K562 (cell line): Measurements from ENCODE around the gene RELL1. TPM values are rescaled to one million over a fixed set of nuclear protein-coding genes. Genes with fewer than 3 reads are reported as not detected.
A peak's percentile ranks its signal among the peaks of the same experiment; 100 is the strongest.

Experiments used
- ATAC-seq: fragments of 200-7000 bp; cut with Tn5 transposase; 3 replicates; pipeline ENCODE4 v1.9.1; 2020; ENCODE audit warnings: moderate library complexity
- BruUV-seq: library from RNA; stranded (reverse); fragments of 400-500 nt; replicated peaks from 2 replicates; lab custom pipeline; 2021; lab: Mats Ljungman, UMichigan
- CTCF ChIA-PET: fragments of 300-600 bp; formaldehyde crosslinking; extraction: SDS; loops from one replicate; lab custom pipeline; 2021; ENCODE audit warnings: low intra/inter-chr PET ratio; lab: Yijun Ruan, JAX
- POLR2A ChIA-PET: fragments of 300-600, 350-650 bp; sonication (Branson Sonifier 250); formaldehyde crosslinking; extraction: SDS; loops from one replicate; lab custom pipeline; 2021; ENCODE audit warnings: antibody characterized with exemption, inconsistent platforms; lab: Yijun Ruan, JAX
- DNase-seq, 4 experiments: peaks; one replicate each; pipeline versions ENCODE4 v3.0.0 to v3.0.0-alpha.2; 2011 to 2018; ENCODE audit warnings: low spot score in 3 of 4, mixed read lengths in 3 of 4; ENCODE audit errors: extremely low read depth in 1 of 4
- FAIRE-seq: peaks from 2 replicates; lab custom pipeline; 2011; peaks lifted over from hg19 to GRCh38; lab: Jason Lieb, UNC
- H2AFZ ChIP-seq: 2 replicates; pipeline ENCODE4 v1.6.0; 2011; ENCODE audit warnings: low read depth, low read length, control low read depth, inconsistent platforms
- H3K27ac ChIP-seq: fragments of 200-600 bp; 3 replicates; pipeline ENCODE4 v1.8.0; 2011; ENCODE audit warnings: low read depth, mild to moderate bottlenecking, control low read depth, inconsistent platforms, low read length, moderate library complexity, mixed read lengths; ENCODE audit errors: extremely low read depth
- H3K27me3 ChIP-seq, 2 experiments: fragments of 300-600 bp in 1 of 2; 2 replicates in 1 of 2; 3 replicates in 1 of 2; pipeline versions ENCODE4 v1.6.0 to v1.8.0; 2011; ENCODE audit warnings: inconsistent platforms in 2 of 2, low read length in 2 of 2, mild to moderate bottlenecking in 1 of 2, mixed read lengths in 1 of 2, moderate library complexity in 1 of 2; ENCODE audit not compliant: control insufficient read depth in 2 of 2, insufficient read depth in 2 of 2
- H3K36me3 ChIP-seq: fragments of 300-600 bp; 3 replicates; pipeline ENCODE4 v1.8.0; 2011; ENCODE audit warnings: mild to moderate bottlenecking, low read length, inconsistent platforms; ENCODE audit not compliant: control insufficient read depth, insufficient read depth
- H3K4me1 ChIP-seq, 2 experiments: fragments of 200-600 bp in 1 of 2; replicated peaks in 1 of 2; 2 replicates in 1 of 2; 3 replicates in 1 of 2; pipeline versions ENCODE4 v1.5.1 to v1.8.0; 2011; ENCODE audit warnings: inconsistent platforms in 2 of 2, low read length in 2 of 2, mild to moderate bottlenecking in 1 of 2, mixed read lengths in 1 of 2, moderate library complexity in 1 of 2; ENCODE audit not compliant: control insufficient read depth in 2 of 2, insufficient read depth in 2 of 2
- H3K4me2 ChIP-seq: 2 replicates; pipeline ENCODE4 v1.6.1; 2011; ENCODE audit warnings: low read length, control low read depth, inconsistent platforms, mixed read lengths; ENCODE audit not compliant: insufficient read depth
- H3K4me3 ChIP-seq: fragments of 200-600 bp; sonication (generic), shearing (Covaris generic); 2 replicates; pipeline ENCODE4 v1.5.1; 2016; ENCODE audit warnings: control low read depth, inconsistent platforms
- H3K79me2 ChIP-seq: fragments of 200-600 bp; 3 replicates; pipeline ENCODE4 v1.8.0; 2011; ENCODE audit warnings: low read length, inconsistent platforms; ENCODE audit not compliant: control insufficient read depth, insufficient read depth
- H3K9ac ChIP-seq, 2 experiments: 2 replicates each; pipeline versions ENCODE4 v1.6.0 to v1.6.1; 2011; ENCODE audit warnings: low read depth in 2 of 2, low read length in 2 of 2, control low read depth in 1 of 2, inconsistent platforms in 1 of 2, mild to moderate bottlenecking in 1 of 2, mixed read lengths in 1 of 2; ENCODE audit not compliant: insufficient read depth in 1 of 2
- H3K9me1 ChIP-seq: one replicate; pipeline ENCODE4 v1.6.0; 2011; ENCODE audit warnings: inconsistent platforms, mild to moderate bottlenecking, low read length, moderate library complexity; ENCODE audit not compliant: control insufficient read depth, insufficient read depth
- H3K9me3 ChIP-seq: replicated peaks from 2 replicates; pipeline ENCODE4 v1.5.1; 2011; ENCODE audit warnings: low read depth, low read length, inconsistent platforms; ENCODE audit not compliant: control insufficient read depth, insufficient read depth
- H4K20me1 ChIP-seq: replicated peaks from 2 replicates; pipeline ENCODE4 v1.6.1; 2011; ENCODE audit warnings: low read length, inconsistent platforms, mixed read lengths; ENCODE audit not compliant: control insufficient read depth, insufficient read depth
- ARID1B ChIP-seq: fragments of 450-650 bp; IDR thresholded peaks from 2 replicates; pipeline ENCODE4 v1.6.1; 2016; ENCODE audit warnings: antibody characterized with exemption, mild to moderate bottlenecking, inconsistent platforms
- MEF2A ChIP-seq: IDR thresholded peaks from 2 replicates; pipeline ENCODE4 v1.6.1; 2011; ENCODE audit warnings: low read depth, mild to moderate bottlenecking, low read length, moderate library complexity; ENCODE audit not compliant: control insufficient read depth
- RCOR1 ChIP-seq, 2 experiments: IDR thresholded peaks; 2 replicates each; pipeline ENCODE4 v1.6.1; 2012; ENCODE audit warnings: low read depth in 2 of 2, low read length in 2 of 2, borderline replicate concordance in 1 of 2, improper control_type of control experiment in 1 of 2
- SMAD4 ChIP-seq: fragments of 250-450 bp; sonication (Bioruptor Pico); conservative IDR thresholded peaks from 2 replicates; pipeline ENCODE4 v1.8.0; 2021; ENCODE audit warnings: inconsistent platforms, mild to moderate bottlenecking, moderate library complexity
- TBL1XR1 ChIP-seq, 2 experiments: IDR thresholded peaks; 2 replicates each; pipeline ENCODE4 v1.6.1; 2012; ENCODE audit warnings: improper control_type of control experiment in 2 of 2, low read length in 2 of 2, mild to moderate bottlenecking in 1 of 2
- TCF3 ChIP-seq: sonication (generic); formaldehyde crosslinking; IDR thresholded peaks from 2 replicates; pipeline ENCODE4 v1.4.0; 2020; ENCODE audit warnings: mild to moderate bottlenecking, missing genetic modification reagents
- TEAD1 ChIP-seq, 2 experiments: fragments of 450-650 bp in 1 of 2; sonication (generic) in 1 of 2; formaldehyde crosslinking; IDR thresholded peaks; 2 replicates each; pipeline versions ENCODE4 v1.4.0 to v1.8.0; 2020 to 2022; ENCODE audit warnings: mild to moderate bottlenecking in 2 of 2, missing genetic modification reagents in 1 of 2
- WHSC1 ChIP-seq: IDR thresholded peaks from one replicate; pipeline ENCODE4 v1.6.1; 2012; ENCODE audit warnings: low read length, control low read depth, inconsistent platforms
- ZNF41 ChIP-seq: fragments of 250-450 bp; sonication (Bioruptor Pico); conservative IDR thresholded peaks from 2 replicates; pipeline ENCODE4 v1.4.0; 2020; ENCODE audit warnings: mild to moderate bottlenecking
- WGBS: fragments of 100-300 bp; shearing (Covaris generic); methylation state at CpG from one replicate; pipeline ENCODE4 v1.1.6; 2016; ENCODE audit warnings: low coverage, mixed read lengths; ENCODE audit not compliant: insufficient coverage; ENCODE audit errors: missing lambda C conversion rate; 5-methylcytosine and 5-hydroxymethylcytosine counted together
- in situ Hi-C: fragments of 300-500 bp; cut with MboI; formaldehyde crosslinking; loops from 4 replicates; pipeline ENCODE4 v1.15.0; 2018; ENCODE audit warnings: inconsistent platforms, mixed read lengths
- intact Hi-C: fragments of 100-400 bp; cut with micrococcal nuclease; formaldehyde crosslinking; loops from 2 replicates; pipeline ENCODE4 v1.14.2; 2022
- polyA plus RNA-seq, 8 experiments: library from polyadenylated mRNA; depleted of rRNA in 4 of 8; stranded (reverse) in 5 of 8; unstranded in 3 of 8; fragments of >200 nt; fragmentation: Nextera tagmentation in 2 of 8; fragmentation: Illumina TruSeq in 1 of 8; extraction: Ambion mirVana in 2 of 8; extraction: Trizol in 1 of 8; gene quantifications; 2 replicates each; pipeline versions ENCODE4 v1.2.1 to v1.2.3, GENCODE V29; 2011 to 2014; ENCODE audit warnings: inconsistent platforms in 1 of 8, missing spikeins in 1 of 8
- total RNA-seq, 7 experiments: library from RNA; depleted of rRNA in 6 of 7; stranded (reverse); fragments of >200 nt in 6 of 7; fragmentation: Illumina TruSeq in 2 of 7; extraction: Trizol in 2 of 7; gene quantifications; 2 replicates each; pipeline versions ENCODE4 v1.2.1 to v1.2.3, GENCODE V29; 2011 to 2021; ENCODE audit warnings: low replicate concordance in 1 of 7
- TF ChIP-seq, protein P1 (sequence below): fragments of 450-650 bp; formaldehyde crosslinking; IDR thresholded peaks from 2 replicates; pipeline ENCODE4 v1.4.0; 2020; ENCODE audit warnings: mild to moderate bottlenecking, mixed read lengths
- TF ChIP-seq, protein P2 (sequence below): fragments of 250-450 bp; sonication (Bioruptor Pico); IDR thresholded peaks from 2 replicates; pipeline ENCODE4 v1.4.0; 2020
- TF ChIP-seq, protein P3 (sequence below): fragments of 450-650 bp; IDR thresholded peaks from 2 replicates; pipeline ENCODE4 v1.6.1; 2016; ENCODE audit warnings: low read depth, mild to moderate bottlenecking, moderate library complexity

Gene RELL1
- total and polyA plus RNA-seq, 9 of the 15 experiments (the other 6 are each of a cell fraction or from before 2014, with no cell fraction given), result 0.06 to 3.5 (median 1.7) TPM; not detected in 1

DNA sequence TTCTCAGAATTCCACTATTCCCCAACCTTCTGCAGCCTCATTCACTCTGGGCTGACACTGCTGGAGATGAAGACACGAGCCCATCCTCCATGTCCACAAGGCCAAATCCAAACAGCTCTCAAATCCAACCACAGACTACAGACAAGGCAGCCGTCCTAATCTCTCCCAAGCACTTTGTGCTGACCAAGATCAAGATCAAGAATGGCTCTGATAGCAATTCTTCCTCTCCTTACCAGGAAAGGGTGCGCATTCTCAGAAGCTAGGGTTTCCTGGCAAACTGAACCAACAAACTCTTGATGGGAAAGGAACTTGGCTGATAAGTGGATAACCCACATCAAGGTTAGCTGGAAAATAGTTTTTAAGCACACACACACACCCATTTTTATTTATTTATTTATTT is 26.5 kb downstream of the RELL1 start:
- Histone ChIP-seq H3K4me1 (no peaks in the 10 kb centered on the region), H3K9ac (no peak overlapping the region), H3K4me2 (no peak overlapping the region), H2AFZ (no peak overlapping the region), H3K27me3 (no peaks in the 10 kb centered on the region), H3K27ac (no peak overlapping the region), H3K36me3 (no peaks in the 10 kb centered on the region), H3K79me2 (no peaks in the 10 kb centered on the region), H3K9me1 (no peaks in the 10 kb centered on the region), H3K9me3 (no peaks in the 10 kb centered on the region), H4K20me1 (no peaks in the 10 kb centered on the region; the same call in 1 of the 2 replicates), H3K4me3 (no peak overlapping the region)
- FAIRE-seq, result no peak
- ChIA-PET POLR2A (no interaction called here), CTCF (no interaction called here)
- BruUV-seq, result no TSS peak
- no peak for DNase-seq
- TF ChIP-seq ZNF41 (CRISPR knock-in tag), result no peak
- TF ChIP-seq, protein P1, sequence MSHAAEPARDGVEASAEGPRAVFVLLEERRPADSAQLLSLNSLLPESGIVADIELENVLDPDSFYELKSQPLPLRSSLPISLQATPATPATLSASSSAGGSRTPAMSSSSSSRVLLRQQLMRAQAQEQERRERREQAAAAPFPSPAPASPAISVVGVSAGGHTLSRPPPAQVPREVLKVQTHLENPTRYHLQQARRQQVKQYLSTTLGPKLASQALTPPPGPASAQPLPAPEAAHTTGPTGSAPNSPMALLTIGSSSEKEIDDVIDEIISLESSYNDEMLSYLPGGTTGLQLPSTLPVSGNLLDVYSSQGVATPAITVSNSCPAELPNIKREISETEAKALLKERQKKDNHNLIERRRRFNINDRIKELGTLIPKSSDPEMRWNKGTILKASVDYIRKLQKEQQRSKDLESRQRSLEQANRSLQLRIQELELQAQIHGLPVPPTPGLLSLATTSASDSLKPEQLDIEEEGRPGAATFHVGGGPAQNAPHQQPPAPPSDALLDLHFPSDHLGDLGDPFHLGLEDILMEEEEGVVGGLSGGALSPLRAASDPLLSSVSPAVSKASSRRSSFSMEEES, result no peak
- TF ChIP-seq TCF3 (CRISPR knock-in tag), result 0 out of 2 replicates have a peak, but pooled peaks have one; percentile 40
- TF ChIP-seq, protein P2, sequence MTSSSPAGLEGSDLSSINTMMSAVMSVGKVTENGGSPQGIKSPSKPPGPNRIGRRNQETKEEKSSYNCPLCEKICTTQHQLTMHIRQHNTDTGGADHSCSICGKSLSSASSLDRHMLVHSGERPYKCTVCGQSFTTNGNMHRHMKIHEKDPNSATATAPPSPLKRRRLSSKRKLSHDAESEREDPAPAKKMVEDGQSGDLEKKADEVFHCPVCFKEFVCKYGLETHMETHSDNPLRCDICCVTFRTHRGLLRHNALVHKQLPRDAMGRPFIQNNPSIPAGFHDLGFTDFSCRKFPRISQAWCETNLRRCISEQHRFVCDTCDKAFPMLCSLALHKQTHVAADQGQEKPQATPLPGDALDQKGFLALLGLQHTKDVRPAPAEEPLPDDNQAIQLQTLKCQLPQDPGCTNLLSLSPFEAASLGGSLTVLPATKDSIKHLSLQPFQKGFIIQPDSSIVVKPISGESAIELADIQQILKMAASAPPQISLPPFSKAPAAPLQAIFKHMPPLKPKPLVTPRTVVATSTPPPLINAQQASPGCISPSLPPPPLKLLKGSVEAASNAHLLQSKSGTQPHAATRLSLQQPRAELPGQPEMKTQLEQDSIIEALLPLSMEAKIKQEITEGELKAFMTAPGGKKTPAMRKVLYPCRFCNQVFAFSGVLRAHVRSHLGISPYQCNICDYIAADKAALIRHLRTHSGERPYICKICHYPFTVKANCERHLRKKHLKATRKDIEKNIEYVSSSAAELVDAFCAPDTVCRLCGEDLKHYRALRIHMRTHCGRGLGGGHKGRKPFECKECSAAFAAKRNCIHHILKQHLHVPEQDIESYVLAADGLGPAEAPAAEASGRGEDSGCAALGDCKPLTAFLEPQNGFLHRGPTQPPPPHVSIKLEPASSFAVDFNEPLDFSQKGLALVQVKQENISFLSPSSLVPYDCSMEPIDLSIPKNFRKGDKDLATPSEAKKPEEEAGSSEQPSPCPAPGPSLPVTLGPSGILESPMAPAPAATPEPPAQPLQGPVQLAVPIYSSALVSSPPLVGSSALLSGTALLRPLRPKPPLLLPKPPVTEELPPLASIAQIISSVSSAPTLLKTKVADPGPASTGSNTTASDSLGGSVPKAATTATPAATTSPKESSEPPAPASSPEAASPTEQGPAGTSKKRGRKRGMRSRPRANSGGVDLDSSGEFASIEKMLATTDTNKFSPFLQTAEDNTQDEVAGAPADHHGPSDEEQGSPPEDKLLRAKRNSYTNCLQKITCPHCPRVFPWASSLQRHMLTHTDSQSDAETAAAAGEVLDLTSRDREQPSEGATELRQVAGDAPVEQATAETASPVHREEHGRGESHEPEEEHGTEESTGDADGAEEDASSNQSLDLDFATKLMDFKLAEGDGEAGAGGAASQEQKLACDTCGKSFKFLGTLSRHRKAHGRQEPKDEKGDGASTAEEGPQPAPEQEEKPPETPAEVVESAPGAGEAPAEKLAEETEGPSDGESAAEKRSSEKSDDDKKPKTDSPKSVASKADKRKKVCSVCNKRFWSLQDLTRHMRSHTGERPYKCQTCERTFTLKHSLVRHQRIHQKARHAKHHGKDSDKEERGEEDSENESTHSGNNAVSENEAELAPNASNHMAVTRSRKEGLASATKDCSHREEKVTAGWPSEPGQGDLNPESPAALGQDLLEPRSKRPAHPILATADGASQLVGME (CRISPR knock-in tag), result no peak
- TF ChIP-seq WHSC1, result no peak
- no peak for TF ChIP-seq MEF2A
- peak; percentile 44; the same call in 1 of the 2 replicates for TF ChIP-seq SMAD4
- no peak for TF ChIP-seq TEAD1 (CRISPR knock-in tag; IDR thresholded peaks at IDR 0.05)
- 0 out of 4 replicates have a peak, but pooled peaks of 1 of the 2 experiments have one; percentile 48 for TF ChIP-seq RCOR1 (IDR thresholded peaks at IDR 0.05; ENCODE audit: borderline replicate concordance in 1 of 2, low read depth in 2 of 2, low read length in 2 of 2)
- no peak for TF ChIP-seq TBL1XR1 (IDR thresholded peaks at IDR 0.05; ENCODE audit: low read length in 2 of 2)
- TF ChIP-seq, protein P3, sequence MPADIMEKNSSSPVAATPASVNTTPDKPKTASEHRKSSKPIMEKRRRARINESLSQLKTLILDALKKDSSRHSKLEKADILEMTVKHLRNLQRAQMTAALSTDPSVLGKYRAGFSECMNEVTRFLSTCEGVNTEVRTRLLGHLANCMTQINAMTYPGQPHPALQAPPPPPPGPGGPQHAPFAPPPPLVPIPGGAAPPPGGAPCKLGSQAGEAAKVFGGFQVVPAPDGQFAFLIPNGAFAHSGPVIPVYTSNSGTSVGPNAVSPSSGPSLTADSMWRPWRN, result 0 out of 2 replicates have a peak, but pooled peaks have one; percentile 15
- TF ChIP-seq ARID1B, result peak; percentile 34; the same call in 1 of the 2 replicates
- 10% methylated on average over 3 of the region's 3 CpGs for WGBS
- intact Hi-C loops (no loop called here), in situ Hi-C loops (no loop called here)
- no peak for ATAC-seq
